H1 (cell line): ENCODE measurements around the gene MFNG. TPM values are rescaled to one million over a fixed set of nuclear protein-coding genes. Genes with fewer than 3 reads are reported as not detected.

Experiments
- CTCF ChIA-PET: fragments of 300-600 bp; sonication (Branson Sonifier 250); formaldehyde crosslinking; loops from one replicate; lab custom pipeline; 2021; ENCODE audit not compliant: partially characterized antibody; lab: Charles Lee
- POLR2A ChIA-PET: fragments of 300-600 bp; sonication (Branson Sonifier 250); formaldehyde crosslinking; loops from one replicate; lab custom pipeline; 2021; ENCODE audit warnings: inconsistent platforms; ENCODE audit not compliant: partially characterized antibody; lab: Charles Lee
- DNase-seq, 2 experiments: peaks; one replicate each; pipeline versions ENCODE4 v3.0.0 to v3.0.0-alpha.2; 2010 to 2022; ENCODE audit warnings: low spot score in 2 of 2, low read depth in 1 of 2, mixed read lengths in 1 of 2
- FAIRE-seq: peaks from 2 replicates; lab custom pipeline; 2011; peaks lifted over from hg19 to GRCh38; lab: Jason Lieb, UNC
- H2AFZ ChIP-seq: 2 replicates; pipeline ENCODE4 v1.8.1; 2012; ENCODE audit warnings: low read length, inconsistent platforms
- H2AK5ac ChIP-seq: 2 replicates; pipeline ENCODE4 v1.6.1; 2013; ENCODE audit warnings: low read depth, low read length
- H2BK120ac ChIP-seq: replicated peaks from 2 replicates; pipeline ENCODE3; 2013; ENCODE audit warnings: low read depth, low read length, inconsistent platforms
- H2BK12ac ChIP-seq: 2 replicates; pipeline ENCODE4 v1.6.1; 2013; ENCODE audit warnings: low read depth, low read length
- H2BK15ac ChIP-seq: 2 replicates; pipeline ENCODE4 v1.6.1; 2013; ENCODE audit warnings: low read length
- H2BK20ac ChIP-seq: 2 replicates; pipeline ENCODE4 v1.6.1; 2013; ENCODE audit warnings: low read length
- H2BK5ac ChIP-seq: 2 replicates; pipeline ENCODE4 v1.6.1; 2013; ENCODE audit warnings: low read depth, low read length
- H3K14ac ChIP-seq: 2 replicates; pipeline ENCODE4 v1.6.1; 2013; ENCODE audit warnings: inconsistent platforms; ENCODE audit not compliant: insufficient read length
- H3K18ac ChIP-seq: 2 replicates; pipeline ENCODE4 v1.6.1; 2013; ENCODE audit warnings: low read length; ENCODE audit errors: extremely low read depth
- H3K23ac ChIP-seq: 2 replicates; pipeline ENCODE4 v1.6.1; 2013; ENCODE audit warnings: inconsistent platforms; ENCODE audit not compliant: insufficient read length
- H3K23me2 ChIP-seq: 2 replicates; pipeline ENCODE4 v1.6.1; 2013; ENCODE audit warnings: low read depth, low read length
- H3K27ac ChIP-seq: 2 replicates; pipeline ENCODE4 v1.6.1; 2011; ENCODE audit warnings: low read depth, low read length, inconsistent platforms
- H3K27me3 ChIP-seq, 4 experiments: replicated peaks in 1 of 4; 1 replicate in 1 of 4; 2 replicates in 3 of 4; pipeline versions ENCODE4 v1.6.1 to v1.8.1; 2011 to 2013; ENCODE audit warnings: low read length in 3 of 4, mild to moderate bottlenecking in 3 of 4, inconsistent platforms in 2 of 4, mixed read lengths in 2 of 4, moderate library complexity in 1 of 4; ENCODE audit not compliant: control insufficient read depth in 3 of 4, insufficient read depth in 3 of 4; ENCODE audit errors: extremely low read depth in 1 of 4
- H3K36me3 ChIP-seq, 4 experiments: 2 replicates each; pipeline versions ENCODE4 v1.6.1 to v1.8.1; 2011 to 2013; ENCODE audit warnings: mild to moderate bottlenecking in 4 of 4, low read length in 3 of 4, moderate library complexity in 2 of 4, control low read depth in 1 of 4, inconsistent platforms in 1 of 4; ENCODE audit not compliant: insufficient read depth in 4 of 4, control insufficient read depth in 2 of 4
- H3K4ac ChIP-seq: replicated peaks from 2 replicates; pipeline ENCODE3; 2013; ENCODE audit warnings: low read length, low read depth, mixed read lengths, inconsistent platforms; ENCODE audit not compliant: insufficient read length
- H3K4me1 ChIP-seq, 4 experiments: replicated peaks in 1 of 4; 1 replicate in 1 of 4; 2 replicates in 3 of 4; pipeline versions ENCODE4 v1.6.1 to v1.8.1; 2011 to 2013; ENCODE audit warnings: low read length in 3 of 4, inconsistent platforms in 2 of 4, mixed read lengths in 1 of 4; ENCODE audit not compliant: insufficient read depth in 4 of 4, control insufficient read depth in 3 of 4
- H3K4me2 ChIP-seq, 2 experiments: 2 replicates each; pipeline versions ENCODE4 v1.6.1 to v1.8.1; 2011 to 2013; ENCODE audit warnings: low read depth in 2 of 2, low read length in 2 of 2, control low read depth in 1 of 2, inconsistent platforms in 1 of 2, mild to moderate bottlenecking in 1 of 2; ENCODE audit not compliant: insufficient read depth in 1 of 2
- H3K4me3 ChIP-seq, 4 experiments: fragments of 200-600, 300-600 bp in 1 of 4; sonication (generic), shearing (Covaris generic), sonication (Bioruptor Twin) in 1 of 4; 2 replicates each; pipeline versions ENCODE4 v1.5.1 to v1.8.1; 2011 to 2016; ENCODE audit warnings: low read length in 4 of 4, low read depth in 3 of 4, control low read depth in 2 of 4, inconsistent platforms in 2 of 4, mild to moderate bottlenecking in 2 of 4, mixed read lengths in 1 of 4, moderate library complexity in 1 of 4; ENCODE audit not compliant: insufficient read depth in 2 of 4; ENCODE audit errors: extremely low read depth in 1 of 4
- H3K56ac ChIP-seq: replicated peaks from 2 replicates; pipeline ENCODE3; 2013; ENCODE audit warnings: low read depth, mild to moderate bottlenecking, mixed read lengths, low read length, inconsistent platforms; ENCODE audit not compliant: insufficient read length
- H3K79me1 ChIP-seq: 2 replicates; pipeline ENCODE4 v1.6.1; 2013; ENCODE audit warnings: low read depth, low read length, control low read depth
- H3K79me2 ChIP-seq, 2 experiments: 2 replicates each; pipeline versions ENCODE4 v1.6.1 to v1.8.1; 2012 to 2013; ENCODE audit warnings: low read length in 2 of 2, mild to moderate bottlenecking in 2 of 2, inconsistent platforms in 1 of 2; ENCODE audit not compliant: insufficient read depth in 2 of 2, control insufficient read depth in 1 of 2
- H3K9ac ChIP-seq, 4 experiments: replicated peaks in 1 of 4; 1 replicate in 1 of 4; 2 replicates in 3 of 4; pipeline versions ENCODE4 v1.6.1 to v1.8.1; 2011 to 2013; ENCODE audit warnings: low read depth in 3 of 4, low read length in 3 of 4, control low read depth in 2 of 4, mild to moderate bottlenecking in 2 of 4, moderate library complexity in 2 of 4, inconsistent platforms in 1 of 4; ENCODE audit errors: extremely low read depth in 1 of 4
- H3K9me3 ChIP-seq, 2 experiments: 2 replicates each; pipeline versions ENCODE4 v1.6.1 to v1.8.1; 2012 to 2013; ENCODE audit warnings: mild to moderate bottlenecking in 2 of 2, moderate library complexity in 2 of 2, control low read depth in 1 of 2, inconsistent platforms in 1 of 2, low read depth in 1 of 2, low read length in 1 of 2, mixed read lengths in 1 of 2; ENCODE audit not compliant: insufficient read depth in 2 of 2
- H4K20me1 ChIP-seq, 2 experiments: replicated peaks in 1 of 2; 2 replicates each; pipeline versions ENCODE3 to v1.8.1; 2011 to 2013; ENCODE audit warnings: inconsistent platforms in 2 of 2, low read length in 2 of 2, mild to moderate bottlenecking in 1 of 2; ENCODE audit not compliant: insufficient read depth in 2 of 2, control insufficient read depth in 1 of 2
- H4K5ac ChIP-seq: 2 replicates; pipeline ENCODE4 v1.6.1; 2013; ENCODE audit warnings: low read length, low read depth, mixed read lengths, inconsistent platforms; ENCODE audit not compliant: insufficient read length
- H4K8ac ChIP-seq: 2 replicates; pipeline ENCODE4 v1.8.0; 2013; ENCODE audit warnings: mild to moderate bottlenecking, moderate library complexity, low read length, inconsistent platforms; ENCODE audit not compliant: insufficient read depth; ENCODE audit errors: extremely low read depth
- H4K91ac ChIP-seq: replicated peaks from 2 replicates; pipeline ENCODE3; 2013; ENCODE audit warnings: low read length, mixed read lengths, inconsistent platforms; ENCODE audit not compliant: insufficient read length
- ASH2L ChIP-seq: fragments of 200-600, 300-600 bp; sonication (generic); IDR thresholded peaks from one replicate; pipeline ENCODE4 v1.7.1; 2017; ENCODE audit warnings: low read length
- E2F6 ChIP-seq: IDR thresholded peaks from 2 replicates; pipeline ENCODE4 v1.6.1; 2012; ENCODE audit warnings: inconsistent platforms
- EZH2 ChIP-seq: fragments of 200-600 bp; sonication (generic); IDR thresholded peaks from 2 replicates; pipeline ENCODE4 v1.7.1; 2012; ENCODE audit warnings: low read depth, mild to moderate bottlenecking, moderate library complexity, low read length, inconsistent platforms; ENCODE audit not compliant: severe bottlenecking
- HDAC2 ChIP-seq, 2 experiments: fragments of 300-600 bp in 1 of 2; sonication (generic) in 1 of 2; IDR thresholded peaks; 2 replicates each; pipeline ENCODE4 v1.6.1; 2011 to 2012; ENCODE audit warnings: low read depth in 2 of 2, low read length in 2 of 2, mild to moderate bottlenecking in 2 of 2, moderate library complexity in 2 of 2, borderline replicate concordance in 1 of 2, inconsistent platforms in 1 of 2
- KDM1A ChIP-seq: fragments of 200-600, 300-600 bp; sonication (generic); IDR thresholded peaks from 2 replicates; pipeline ENCODE4 v1.7.1; 2016; ENCODE audit warnings: mild to moderate bottlenecking, low read length, borderline replicate concordance
- SIX5 ChIP-seq: IDR thresholded peaks from 2 replicates; pipeline ENCODE4 v1.6.1; 2011; ENCODE audit warnings: mild to moderate bottlenecking, low read depth, low read length
- SUZ12 ChIP-seq: fragments of 200-600 bp; sonication (generic); IDR thresholded peaks from 2 replicates; pipeline ENCODE4 v1.6.1; 2012; ENCODE audit warnings: mild to moderate bottlenecking, inconsistent platforms, low read length, moderate library complexity, mixed read lengths
- TBP ChIP-seq: IDR thresholded peaks from 2 replicates; pipeline ENCODE4 v1.6.1; 2011; ENCODE audit warnings: low read depth, low read length, improper control_type of control experiment
- WGBS, 2 experiments: shearing (Covaris generic) in 1 of 2; methylation state at CpG; one replicate each; pipeline versions ENCODE4 v1.1.6 to v1.1.7; 2013 to 2015; ENCODE audit warnings: low lambda C conversion rate in 2 of 2, mixed read lengths in 2 of 2, inconsistent platforms in 1 of 2, low coverage in 1 of 2, missing lambda C conversion rate in 1 of 2; ENCODE audit not compliant: insufficient replicate concordance in 2 of 2, insufficient coverage in 1 of 2, insufficient read length in 1 of 2; ENCODE audit errors: extremely low coverage in 1 of 2, missing lambda C conversion rate in 1 of 2; 5-methylcytosine and 5-hydroxymethylcytosine counted together
- polyA plus RNA-seq, 7 experiments: library from polyadenylated mRNA; depleted of rRNA in 3 of 7; stranded (reverse) in 5 of 7; unstranded in 2 of 7; fragments of >200 nt in 5 of 7; fragments of 200-250 nt in 2 of 7; gene quantifications; 1 replicate in 5 of 7; 2 replicates in 1 of 7; 4 replicates in 1 of 7; pipeline versions ENCODE4 v1.2.1 to v1.2.3, GENCODE V29; 2011 to 2013; ENCODE audit warnings: missing spikeins in 2 of 7, mixed read lengths in 2 of 7
- total RNA-seq: library from RNA; stranded (reverse); fragmentation: NEBNext Ultra II Directional; extraction: Animal tissue kit (Norgen Biotek cat#: 25700); gene quantifications from 2 replicates; pipeline ENCODE4 v1.2.1, GENCODE V29; 2021

The MFNG gene
- total and polyA plus RNA-seq, 2 of the 8 experiments (the other 6 are each of a cell fraction or from before 2014, with no cell fraction given) = 1.7 to 5.5 TPM

GRCh38 chr22:37518509-37519267, 32.5 kb upstream of the MFNG start:
- peak overlapping the region; percentile 81; the same call in 1 of the 2 replicates for H2BK15ac ChIP-seq
- H3K79me2 ChIP-seq = no peaks in the 10 kb centered on the region
- peaks cover 10% of the 10 kb centered on the region; the same call in 1 of the 2 replicates for H3K23me2 ChIP-seq
- peak overlapping the region; percentile 71 for H4K91ac ChIP-seq
- H3K4me1 ChIP-seq = peaks cover 0 to 7% (median 4%) of the 10 kb centered on the region in 4 experiments; a peak in 3 of 7 replicates
- H2BK5ac ChIP-seq = no peak overlapping the region; the same call in 1 of the 2 replicates
- H3K9ac ChIP-seq = no peak overlapping the region; a peak in 1 of 7 replicates
- H2AK5ac ChIP-seq = no peak overlapping the region
- ChIA-PET POLR2A (interaction anchor here (1.5 kb wide), 1 partner anchor 10 kb away, joined by 4 read pairs; no protein-coding TSS in a partner anchor), CTCF (interaction anchor here (0.9 to 2.4 kb wide), 8 partner anchors 10 to 87 kb away, joined by 3 to 8 read pairs (median 4); no protein-coding TSS in a partner anchor)
- no peaks in the 10 kb centered on the region for H3K36me3 ChIP-seq
- H3K23ac ChIP-seq = no peak overlapping the region
- H3K9me3 ChIP-seq = no peaks in the 10 kb centered on the region
- peak in 1 of 2 experiments; percentile 75 for DNase-seq
- no peak overlapping the region for H2BK20ac ChIP-seq
- H2BK120ac ChIP-seq = peak overlapping the region; percentile 26
- no peak overlapping the region for H3K14ac ChIP-seq
- peaks cover 0 to 1% of the 10 kb centered on the region in 2 experiments for H4K20me1 ChIP-seq
- no peak for FAIRE-seq
- no peak overlapping the region for H3K56ac ChIP-seq
- no peaks in the 10 kb centered on the region for H3K79me1 ChIP-seq
- H3K4ac ChIP-seq = peak overlapping the region; percentile 62
- peak overlapping the region; percentile 87; the same call in 1 of the 2 replicates for H2BK12ac ChIP-seq
- peaks cover 7 to 25% (median 16%) of the 10 kb centered on the region in 4 experiments; a peak in 6 of 7 replicates for H3K27me3 ChIP-seq
- peak overlapping the region; percentile 51 to 68 (median 54) for H3K4me3 ChIP-seq
- H4K5ac ChIP-seq = no peak overlapping the region
- H4K8ac ChIP-seq = peak overlapping the region; percentile 94
- TF ChIP-seq KDM1A (no peak; the same call in 1 of the 2 replicates), ASH2L (peak; percentile 38), EZH2 (peak; percentile 63), SUZ12 (peak; percentile 70), SIX5 (no peak), E2F6 (peak; percentile 13; the same call in 1 of the 2 replicates), TBP (no peak), HDAC2 (IDR thresholded peaks at IDR 0.05; ENCODE audit: borderline replicate concordance in 1 of 2, low read depth in 2 of 2, low read length in 2 of 2) (no peak; a peak in 1 of 4 replicates)
- peak overlapping the region; percentile 78; the same call in 1 of the 2 replicates for H3K18ac ChIP-seq
- peak overlapping the region; percentile 66 to 99 for H3K4me2 ChIP-seq
- H2AFZ ChIP-seq = peak overlapping the region; percentile 67; the same call in 1 of the 2 replicates
- 22% methylated on average over 53 of the region's 63 CpGs; no CpG with 5 or more reads in 1 of the 2 experiments for WGBS, 2 experiments
- H3K27ac ChIP-seq = no peak overlapping the region
